Neural cell (in vitro differentiated cells): ENCODE results near the gene S100Z. TPM values are rescaled to one million over a fixed set of nuclear protein-coding genes. Genes with fewer than 3 reads are reported as not detected.

ENCODE experiments used
- H2AFZ ChIP-seq: fragments of 200-600, 300-800 bp; sonication (generic), shearing (Covaris generic); 2 replicates; pipeline ENCODE4 v1.6.0; 2014; ENCODE audit warnings: low read depth, mild to moderate bottlenecking, antibody characterized with exemption, low read length, moderate library complexity
- H3F3A ChIP-seq: fragments of 200-600 bp; shearing (Covaris generic); 2 replicates; pipeline ENCODE4 v1.6.1; 2016; ENCODE audit warnings: mild to moderate bottlenecking, moderate library complexity, mixed read lengths, antibody characterized with exemption, low read length; ENCODE audit not compliant: insufficient read depth, poor library complexity, severe bottlenecking
- H3K27ac ChIP-seq: fragments of 200-600, 300-800 bp; sonication (generic), shearing (Covaris generic); 2 replicates; pipeline ENCODE4 v1.5.1; 2014; ENCODE audit warnings: mild to moderate bottlenecking, low read length, moderate library complexity
- H3K27me3 ChIP-seq: fragments of 300-800, 200-600 bp; sonication (generic), shearing (Covaris generic); 2 replicates; pipeline ENCODE4 v1.6.0; 2014; ENCODE audit warnings: mild to moderate bottlenecking, low read depth, low read length, moderate library complexity; ENCODE audit not compliant: insufficient read depth
- H3K36me3 ChIP-seq: fragments of 300-800, 200-600 bp; sonication (generic), shearing (Covaris generic); 2 replicates; pipeline ENCODE4 v1.5.1; 2014; ENCODE audit warnings: mild to moderate bottlenecking, antibody characterized with exemption, low read length, moderate library complexity; ENCODE audit not compliant: insufficient read depth
- H3K4me2 ChIP-seq: fragments of 300-800, 200-600 bp; sonication (generic), shearing (Covaris generic); 2 replicates; pipeline ENCODE4 v1.6.0; 2014; ENCODE audit warnings: mild to moderate bottlenecking, low read length
- H3K4me3 ChIP-seq: fragments of 300-800, 200-600 bp; sonication (generic), shearing (Covaris generic); 2 replicates; pipeline ENCODE4 v1.5.1; 2014; ENCODE audit warnings: mild to moderate bottlenecking, low read length, moderate library complexity
- H3K79me2 ChIP-seq: fragments of 200-600 bp; shearing (Covaris generic); replicated peaks from 2 replicates; pipeline ENCODE4 v1.6.0; 2014; ENCODE audit warnings: mild to moderate bottlenecking, low read length, moderate library complexity; ENCODE audit not compliant: insufficient read depth
- H3K9ac ChIP-seq: fragments of 300-800, 200-600 bp; sonication (generic), shearing (Covaris generic); 2 replicates; pipeline ENCODE4 v1.6.1; 2016; ENCODE audit warnings: mild to moderate bottlenecking, low read length, mixed read lengths
- H3K9me2 ChIP-seq: fragments of 200-600 bp; shearing (Covaris generic); 2 replicates; pipeline ENCODE4 v1.6.1; 2016; ENCODE audit warnings: mild to moderate bottlenecking, low read length, mixed read lengths; ENCODE audit not compliant: insufficient read depth
- H3K9me3 ChIP-seq: fragments of 200-600, 300-800 bp; sonication (generic), shearing (Covaris generic); 2 replicates; pipeline ENCODE4 v1.6.1; 2016; ENCODE audit warnings: mild to moderate bottlenecking, mixed run types, low read length, moderate library complexity, mixed read lengths
- H4K20me1 ChIP-seq: fragments of 200-600 bp; shearing (Covaris generic); 2 replicates; pipeline ENCODE4 v1.6.1; 2016; ENCODE audit warnings: mild to moderate bottlenecking, mixed run types; ENCODE audit not compliant: insufficient read depth
- CTCF ChIP-seq: fragments of 450-650 bp; IDR thresholded peaks from 2 replicates; pipeline ENCODE4 v1.5.1; 2014; ENCODE audit warnings: antibody characterized with exemption, mild to moderate bottlenecking, moderate library complexity; ENCODE audit not compliant: poor library complexity, severe bottlenecking
- EP300 ChIP-seq: fragments of 450-650 bp; conservative IDR thresholded peaks from 2 replicates; pipeline ENCODE4 v1.6.1; 2014; ENCODE audit warnings: antibody characterized with exemption, mild to moderate bottlenecking, moderate library complexity; ENCODE audit not compliant: poor library complexity, severe bottlenecking
- EZH2 ChIP-seq: fragments of 200-600, 300-800 bp; shearing (Covaris generic), sonication (generic); IDR thresholded peaks from 2 replicates; pipeline ENCODE4 v1.6.1; 2014; ENCODE audit warnings: antibody characterized with exemption, low read length, borderline replicate concordance, mild to moderate bottlenecking; ENCODE audit not compliant: insufficient read depth, poor library complexity, severe bottlenecking
- MXI1 ChIP-seq: fragments of 450-650 bp; conservative IDR thresholded peaks from 2 replicates; pipeline ENCODE4 v1.6.1; 2014; ENCODE audit warnings: antibody characterized with exemption, mild to moderate bottlenecking; ENCODE audit not compliant: poor library complexity, severe bottlenecking
- POLR2AphosphoS5 ChIP-seq: IDR thresholded peaks from 2 replicates; pipeline ENCODE4 v1.6.1; 2012
- RAD21 ChIP-seq: fragments of 450-650 bp; conservative IDR thresholded peaks from 2 replicates; pipeline ENCODE4 v1.6.1; 2014; ENCODE audit warnings: antibody characterized with exemption, mild to moderate bottlenecking, moderate library complexity
- REST ChIP-seq: IDR thresholded peaks from 2 replicates; pipeline ENCODE4 v1.6.1; 2012; ENCODE audit warnings: borderline replicate concordance
- SMC3 ChIP-seq: fragments of 450-650 bp; conservative IDR thresholded peaks from 2 replicates; pipeline ENCODE4 v1.6.1; 2014; ENCODE audit warnings: antibody characterized with exemption, mild to moderate bottlenecking, moderate library complexity; ENCODE audit not compliant: poor library complexity
- TAF1 ChIP-seq: IDR thresholded peaks from 2 replicates; pipeline ENCODE4 v1.6.1; 2012; ENCODE audit warnings: low read depth
- polyA plus RNA-seq: library from polyadenylated mRNA; depleted of rRNA; stranded (reverse); fragments of >200 nt; gene quantifications from 2 replicates; pipeline ENCODE4 v1.2.3, GENCODE V29; 2014

The S100Z gene
- polyA plus RNA-seq, 1 donor from 2014 or later: not detected

GRCh38 chr5:76818844-76819831, 30.7 kb upstream of the S100Z start, which contains the start of gene F2RL1:
Gene F2RL1 (plus strand): TSS chr5:76819030. CDS start chr5:76819183, 153 bp downstream.
- peak within 1 kb of the TSS; percentile 94 for H3K4me3 ChIP-seq
- H3K27me3 ChIP-seq: peaks cover 37% of the 10 kb centered on the region
- no peaks in the 10 kb centered on the region for H4K20me1 ChIP-seq
- H3F3A ChIP-seq: no peaks in the 10 kb centered on the region
- H3K9me3 ChIP-seq: no peaks in the 10 kb centered on the region
- no peak within 1 kb of the TSS for H3K27ac ChIP-seq
- no peaks in the 10 kb centered on the region for H3K79me2 ChIP-seq
- no peak for TF ChIP-seq SMC3
- TF ChIP-seq MXI1: peak; percentile 68
- no peaks in the 10 kb centered on the region for H3K9me2 ChIP-seq
- no peaks in the 10 kb centered on the region for H3K36me3 ChIP-seq
- H3K4me2 ChIP-seq: peak within 1 kb of the TSS; percentile 68
- H3K9ac ChIP-seq: peak within 1 kb of the TSS; percentile 49
- peak within 1 kb of the TSS; percentile 45 for H2AFZ ChIP-seq

- H3K79me2 ChIP-seq: no peaks in the 10 kb centered on the region
- TF ChIP-seq TAF1: no peak
- TF ChIP-seq CTCF: no peak
- TF ChIP-seq REST: no peak
- no peak for TF ChIP-seq MXI1
- no peak for TF ChIP-seq EP300
- TF ChIP-seq SMC3: no peak
- no peak for TF ChIP-seq EZH2
- TF ChIP-seq RAD21: no peak
- TF ChIP-seq POLR2AphosphoS5: no peak
- H3K36me3 ChIP-seq: no peaks in the 10 kb centered on the region
- H3K4me3 ChIP-seq: peak overlapping the region; percentile 94
- H4K20me1 ChIP-seq: no peaks in the 10 kb centered on the region
- H2AFZ ChIP-seq: no peak overlapping the region
- H3K27ac ChIP-seq: no peak overlapping the region
- H3K9ac ChIP-seq: no peak overlapping the region
- no peaks in the 10 kb centered on the region for H3K9me3 ChIP-seq
- H3F3A ChIP-seq: no peaks in the 10 kb centered on the region
- peaks cover 37% of the 10 kb centered on the region for H3K27me3 ChIP-seq
- no peaks in the 10 kb centered on the region for H3K9me2 ChIP-seq
- no peak overlapping the region for H3K4me2 ChIP-seq
These were observed 29.8 kb upstream of the S100Z start for GRCh38 chr5:76819851-76820525.
